H9 (cell line): Measurements from ENCODE around the gene CEP126. TPM values are rescaled to one million over a fixed set of nuclear protein-coding genes. Genes with fewer than 3 reads are reported as not detected.
A peak's percentile ranks its signal among the peaks of the same experiment; 100 is the strongest.

Source experiments
- DNase-seq: peaks from one replicate; pipeline ENCODE4 v3.0.0-alpha.2; 2017
- H2AFZ ChIP-seq: one replicate; pipeline ENCODE4 v1.6.1; 2013; ENCODE audit warnings: mild to moderate bottlenecking, low read length, control low read depth, moderate library complexity
- H2AK5ac ChIP-seq: 2 replicates; pipeline ENCODE4 v1.6.1; 2013; ENCODE audit warnings: low read length, control low read depth, mixed read lengths; ENCODE audit not compliant: insufficient read length
- H2BK120ac ChIP-seq: one replicate; pipeline ENCODE4 v1.6.1; 2013; ENCODE audit warnings: low read depth, mild to moderate bottlenecking, low read length, control low read depth, inconsistent platforms; ENCODE audit not compliant: poor library complexity, severe bottlenecking
- H2BK12ac ChIP-seq: 2 replicates; pipeline ENCODE4 v1.6.1; 2013; ENCODE audit warnings: low read length, control low read depth, mixed read lengths, low read depth; ENCODE audit not compliant: insufficient read length
- H2BK15ac ChIP-seq: 2 replicates; pipeline ENCODE4 v1.6.1; 2013; ENCODE audit warnings: low read depth, low read length, control low read depth
- H2BK20ac ChIP-seq: one replicate; pipeline ENCODE4 v1.6.1; 2013; ENCODE audit warnings: low read depth, mild to moderate bottlenecking, low read length, control low read depth, inconsistent platforms; ENCODE audit not compliant: poor library complexity, severe bottlenecking
- H2BK5ac ChIP-seq: 2 replicates; pipeline ENCODE4 v1.6.1; 2013; ENCODE audit warnings: low read length, control low read depth, mixed read lengths; ENCODE audit not compliant: insufficient read length
- H3K14ac ChIP-seq: 2 replicates; pipeline ENCODE4 v1.6.1; 2013; ENCODE audit warnings: low read length, control low read depth; ENCODE audit not compliant: insufficient read depth
- H3K18ac ChIP-seq: 2 replicates; pipeline ENCODE4 v1.6.1; 2013; ENCODE audit warnings: low read depth, mild to moderate bottlenecking, mixed read lengths, low read length, control low read depth; ENCODE audit not compliant: insufficient read length
- H3K23ac ChIP-seq: 2 replicates; pipeline ENCODE4 v1.6.1; 2013; ENCODE audit warnings: low read length, control low read depth, mixed read lengths, low read depth; ENCODE audit not compliant: insufficient read length
- H3K23me2 ChIP-seq: 2 replicates; pipeline ENCODE4 v1.6.1; 2013; ENCODE audit warnings: low read depth, mild to moderate bottlenecking, mixed read lengths, low read length, control low read depth; ENCODE audit not compliant: insufficient read length, poor library complexity, severe bottlenecking
- H3K27ac ChIP-seq: 2 replicates; pipeline ENCODE4 v1.5.1; 2013; ENCODE audit warnings: low read length, control low read depth, mixed read lengths, low read depth; ENCODE audit not compliant: insufficient read length
- H3K27me3 ChIP-seq: 2 replicates; pipeline ENCODE4 v1.6.1; 2013; ENCODE audit warnings: low read length, control low read depth, inconsistent platforms; ENCODE audit not compliant: insufficient read depth
- H3K4ac ChIP-seq: 2 replicates; pipeline ENCODE4 v1.6.1; 2013; ENCODE audit warnings: low read depth, mild to moderate bottlenecking, control low read depth, inconsistent platforms, low read length, moderate library complexity
- H3K4me1 ChIP-seq: 2 replicates; pipeline ENCODE4 v1.6.1; 2013; ENCODE audit warnings: low read length, control low read depth, inconsistent platforms; ENCODE audit not compliant: insufficient read depth
- H3K4me2 ChIP-seq: 2 replicates; pipeline ENCODE4 v1.6.1; 2013; ENCODE audit warnings: low read length, control low read depth, mixed read lengths; ENCODE audit not compliant: insufficient read length, insufficient read depth
- H3K56ac ChIP-seq: 2 replicates; pipeline ENCODE4 v1.6.1; 2013; ENCODE audit warnings: low read depth, mild to moderate bottlenecking, mixed read lengths, low read length, control low read depth; ENCODE audit not compliant: insufficient read length
- H3K79me1 ChIP-seq: 2 replicates; pipeline ENCODE4 v1.6.1; 2013; ENCODE audit warnings: low read depth, mild to moderate bottlenecking, moderate library complexity, low read length, control low read depth, inconsistent platforms; ENCODE audit not compliant: insufficient read depth, poor library complexity, severe bottlenecking
- H3K79me2 ChIP-seq: 2 replicates; pipeline ENCODE4 v1.6.1; 2013; ENCODE audit warnings: low read length, control low read depth, inconsistent platforms; ENCODE audit not compliant: insufficient read depth
- H3K9ac ChIP-seq: 2 replicates; pipeline ENCODE4 v1.6.1; 2013; ENCODE audit warnings: low read length, control low read depth, mixed read lengths; ENCODE audit not compliant: insufficient read length; ENCODE audit errors: extremely low read depth
- H3K9me3 ChIP-seq: one replicate; pipeline ENCODE4 v1.6.1; 2013; ENCODE audit warnings: low read depth, low read length, inconsistent platforms; ENCODE audit not compliant: control insufficient read depth
- H3T11ph ChIP-seq: one replicate; pipeline ENCODE4 v1.6.1; 2013; ENCODE audit warnings: mild to moderate bottlenecking, low read length, control low read depth, inconsistent platforms
- H4K20me1 ChIP-seq: one replicate; pipeline ENCODE4 v1.6.1; 2013; ENCODE audit not compliant: control insufficient read depth, insufficient read length, insufficient read depth
- H4K5ac ChIP-seq: 2 replicates; pipeline ENCODE4 v1.6.1; 2013; ENCODE audit warnings: low read depth, mild to moderate bottlenecking, mixed read lengths, low read length, control low read depth; ENCODE audit not compliant: insufficient read length
- H4K8ac ChIP-seq: replicated peaks from 2 replicates; pipeline ENCODE4 v1.6.1; 2013; ENCODE audit warnings: low read length, control low read depth, mixed read lengths, low read depth; ENCODE audit not compliant: insufficient read length
- H4K91ac ChIP-seq: 2 replicates; pipeline ENCODE4 v1.6.1; 2013; ENCODE audit warnings: low read depth, mild to moderate bottlenecking, moderate library complexity, mixed read lengths, low read length, control low read depth; ENCODE audit not compliant: insufficient read length
- H3K27ac Mint-ChIP-seq, 3 experiments: 2 replicates in 2 of 3; 3 replicates in 1 of 3; pipeline ENCODE4 v1.8.0; 2020 to 2021; ENCODE audit warnings: mixed read lengths in 3 of 3, mild to moderate bottlenecking in 1 of 3, moderate library complexity in 1 of 3
- H3K27me3 Mint-ChIP-seq: 2 replicates; pipeline ENCODE4 v1.8.0; 2021; ENCODE audit warnings: low read depth, mild to moderate bottlenecking, moderate library complexity, mixed read lengths
- H3K36me3 Mint-ChIP-seq, 3 experiments: 2 replicates in 2 of 3; 3 replicates in 1 of 3; pipeline ENCODE4 v1.8.0; 2020 to 2021; ENCODE audit warnings: low read depth in 3 of 3, mixed read lengths in 3 of 3; ENCODE audit not compliant: insufficient read depth in 1 of 3
- H3K4me1 Mint-ChIP-seq, 2 experiments: 2 replicates each; pipeline ENCODE4 v1.8.0; 2020; ENCODE audit warnings: mixed read lengths in 2 of 2
- H3K4me3 Mint-ChIP-seq, 2 experiments: 2 replicates in 1 of 2; 3 replicates in 1 of 2; pipeline ENCODE4 v1.8.0; 2020 to 2021; ENCODE audit warnings: mild to moderate bottlenecking in 2 of 2, mixed read lengths in 2 of 2, moderate library complexity in 1 of 2
- H3K9me3 Mint-ChIP-seq, 2 experiments: 2 replicates in 1 of 2; 3 replicates in 1 of 2; pipeline ENCODE4 v1.8.0; 2020; ENCODE audit warnings: mild to moderate bottlenecking in 2 of 2, mixed read lengths in 2 of 2, moderate library complexity in 1 of 2
- WGBS: extraction: QIAGEN DNeasy Blood & Tissue Kit; methylation state at CpG from one replicate; pipeline ENCODE4 v1.1.7; 2013; ENCODE audit warnings: missing lambda C conversion rate, low lambda C conversion rate, mixed read lengths; ENCODE audit not compliant: insufficient read length; ENCODE audit errors: extremely low coverage; 5-methylcytosine and 5-hydroxymethylcytosine counted together
- total RNA-seq: library from RNA; stranded (reverse); gene quantifications from 2 replicates; pipeline ENCODE4 v1.2.1, GENCODE V29; 2021
- TF ChIP-seq, protein P1 (sequence below): fragments of 200-600 bp; sonication (generic); conservative IDR thresholded peaks from 3 replicates; pipeline ENCODE4 v1.8.0; 2021; ENCODE audit warnings: antibody characterized with exemption, mild to moderate bottlenecking

CEP126 gene
- total RNA-seq, 1 experiment from 2014 or later: 1.2 TPM

DNA sequence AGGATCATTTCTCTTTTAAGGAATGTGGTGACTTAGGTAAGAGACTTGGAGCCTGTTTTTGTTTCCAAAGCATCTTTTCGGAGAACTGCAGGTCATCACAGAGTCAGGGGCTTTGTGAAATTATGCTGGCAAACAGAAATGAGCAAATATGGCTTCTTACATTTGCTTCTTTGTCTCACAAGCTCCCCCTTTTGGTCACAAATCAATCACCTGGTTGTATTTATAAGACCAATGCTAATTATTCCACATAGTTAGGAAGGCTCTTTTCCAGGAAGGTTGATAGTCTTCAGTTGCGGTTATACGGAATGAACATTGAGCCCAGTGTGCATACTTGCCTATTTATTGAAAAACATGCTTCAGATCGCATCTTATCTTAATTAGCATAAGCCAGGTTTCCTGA lies 34.6 kb upstream of the CEP126 start:
- WGBS: no CpG with 5 or more reads among the region's 4 CpGs
- Histone ChIP-seq H3K18ac (no peak overlapping the region), H3T11ph (no peak overlapping the region), H3K23ac (no peak overlapping the region), H4K8ac (no peak overlapping the region), H3K79me1 (no peaks in the 10 kb centered on the region), H2BK12ac (no peak overlapping the region), H4K91ac (no peak overlapping the region), H3K23me2 (no peaks in the 10 kb centered on the region), H4K5ac (no peak overlapping the region), H2BK120ac (no peak overlapping the region), H4K20me1 (no peaks in the 10 kb centered on the region), H2BK5ac (no peak overlapping the region), H3K4ac (no peak overlapping the region), H3K9ac (no peak overlapping the region), H3K14ac (no peak overlapping the region), H3K4me1 (no peaks in the 10 kb centered on the region), H3K27me3 (no peaks in the 10 kb centered on the region), H2AK5ac (no peak overlapping the region), H3K27ac (no peak overlapping the region), H3K9me3 (no peaks in the 10 kb centered on the region), H3K79me2 (no peaks in the 10 kb centered on the region), H3K56ac (no peak overlapping the region), H3K4me2 (no peak overlapping the region), H2BK15ac (no peak overlapping the region), H2BK20ac (no peak overlapping the region), H2AFZ (peak overlapping the region; percentile 40)
- H3K27me3 Mint-ChIP-seq: no peaks in the 10 kb centered on the region
- H3K36me3 Mint-ChIP-seq: no peaks in the 10 kb centered on the region
- TF ChIP-seq, protein P1, sequence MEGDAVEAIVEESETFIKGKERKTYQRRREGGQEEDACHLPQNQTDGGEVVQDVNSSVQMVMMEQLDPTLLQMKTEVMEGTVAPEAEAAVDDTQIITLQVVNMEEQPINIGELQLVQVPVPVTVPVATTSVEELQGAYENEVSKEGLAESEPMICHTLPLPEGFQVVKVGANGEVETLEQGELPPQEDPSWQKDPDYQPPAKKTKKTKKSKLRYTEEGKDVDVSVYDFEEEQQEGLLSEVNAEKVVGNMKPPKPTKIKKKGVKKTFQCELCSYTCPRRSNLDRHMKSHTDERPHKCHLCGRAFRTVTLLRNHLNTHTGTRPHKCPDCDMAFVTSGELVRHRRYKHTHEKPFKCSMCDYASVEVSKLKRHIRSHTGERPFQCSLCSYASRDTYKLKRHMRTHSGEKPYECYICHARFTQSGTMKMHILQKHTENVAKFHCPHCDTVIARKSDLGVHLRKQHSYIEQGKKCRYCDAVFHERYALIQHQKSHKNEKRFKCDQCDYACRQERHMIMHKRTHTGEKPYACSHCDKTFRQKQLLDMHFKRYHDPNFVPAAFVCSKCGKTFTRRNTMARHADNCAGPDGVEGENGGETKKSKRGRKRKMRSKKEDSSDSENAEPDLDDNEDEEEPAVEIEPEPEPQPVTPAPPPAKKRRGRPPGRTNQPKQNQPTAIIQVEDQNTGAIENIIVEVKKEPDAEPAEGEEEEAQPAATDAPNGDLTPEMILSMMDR: peak; percentile 65
- H3K27ac Mint-ChIP-seq: no peak overlapping the region
- H3K4me1 Mint-ChIP-seq: no peaks in the 10 kb centered on the region
- H3K9me3 Mint-ChIP-seq: no peaks in the 10 kb centered on the region
- H3K4me3 Mint-ChIP-seq: no peak overlapping the region
- DNase-seq: no peak
